AG10803 (cell line): ENCODE results near the gene WDR37.
"Not testable (repeated sequence)": the region's sequence is repeated elsewhere in the genome, so short reads cannot be mapped to it uniquely, and the experiment has no call there.

Experiments used
- DNase-seq: peaks from one replicate; pipeline ENCODE4 v3.0.0; 2010; ENCODE audit warnings: low read depth
- H3K4me3 ChIP-seq: 2 replicates; pipeline ENCODE4 v1.5.1; 2011; ENCODE audit warnings: mild to moderate bottlenecking, low read length, control low read depth
- TF ChIP-seq, protein P1 (sequence below): conservative IDR thresholded peaks from 2 replicates; pipeline ENCODE4 v1.5.1; 2011; ENCODE audit warnings: mild to moderate bottlenecking, low read length, control low read depth, inconsistent platforms

The WDR37 gene

DNA sequence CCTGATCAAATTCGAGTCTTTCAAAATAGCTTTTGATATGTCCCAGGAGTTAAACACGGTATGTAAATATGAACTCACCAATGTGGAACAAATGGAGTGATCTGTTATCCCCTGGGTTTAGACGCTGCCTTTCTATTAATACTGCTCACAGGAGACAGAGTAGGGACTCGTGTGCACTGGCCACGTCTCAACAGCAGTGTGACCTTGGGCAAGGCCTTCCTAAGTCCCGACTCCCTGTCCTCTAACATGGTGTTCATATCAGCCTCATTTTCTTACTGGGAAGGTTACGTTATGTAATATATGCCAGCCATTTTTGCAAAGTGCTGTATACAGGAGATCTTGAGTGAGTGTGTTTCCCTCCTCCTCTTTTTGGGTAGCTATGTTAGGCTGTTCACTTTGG is 1.8 kb downstream of the WDR37 start:
- DNase-seq = no peak
- TF ChIP-seq, protein P1, sequence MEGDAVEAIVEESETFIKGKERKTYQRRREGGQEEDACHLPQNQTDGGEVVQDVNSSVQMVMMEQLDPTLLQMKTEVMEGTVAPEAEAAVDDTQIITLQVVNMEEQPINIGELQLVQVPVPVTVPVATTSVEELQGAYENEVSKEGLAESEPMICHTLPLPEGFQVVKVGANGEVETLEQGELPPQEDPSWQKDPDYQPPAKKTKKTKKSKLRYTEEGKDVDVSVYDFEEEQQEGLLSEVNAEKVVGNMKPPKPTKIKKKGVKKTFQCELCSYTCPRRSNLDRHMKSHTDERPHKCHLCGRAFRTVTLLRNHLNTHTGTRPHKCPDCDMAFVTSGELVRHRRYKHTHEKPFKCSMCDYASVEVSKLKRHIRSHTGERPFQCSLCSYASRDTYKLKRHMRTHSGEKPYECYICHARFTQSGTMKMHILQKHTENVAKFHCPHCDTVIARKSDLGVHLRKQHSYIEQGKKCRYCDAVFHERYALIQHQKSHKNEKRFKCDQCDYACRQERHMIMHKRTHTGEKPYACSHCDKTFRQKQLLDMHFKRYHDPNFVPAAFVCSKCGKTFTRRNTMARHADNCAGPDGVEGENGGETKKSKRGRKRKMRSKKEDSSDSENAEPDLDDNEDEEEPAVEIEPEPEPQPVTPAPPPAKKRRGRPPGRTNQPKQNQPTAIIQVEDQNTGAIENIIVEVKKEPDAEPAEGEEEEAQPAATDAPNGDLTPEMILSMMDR = no peak
- peak overlapping the region; percentile 7; the same call in 1 of the 2 replicates for H3K4me3 ChIP-seq

DNA sequence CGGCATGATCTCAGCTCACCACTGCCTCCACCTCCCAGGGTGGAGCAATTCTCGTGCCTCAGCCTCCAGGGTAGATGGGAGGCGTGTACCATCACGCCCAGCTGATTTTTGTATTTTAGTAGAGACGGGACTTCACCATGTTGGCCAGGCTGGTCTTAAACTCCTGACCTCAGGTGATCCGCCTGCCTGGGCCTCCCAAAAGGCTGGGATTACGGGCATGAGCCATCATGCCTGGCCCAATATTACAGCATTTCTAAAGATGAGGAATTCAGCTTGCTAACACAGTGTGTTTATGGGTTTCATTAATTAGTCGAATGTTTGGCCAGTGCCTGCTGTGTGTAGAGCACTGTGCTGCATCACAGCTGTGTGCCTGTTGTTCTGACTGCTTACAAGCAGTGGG is 3.7 kb downstream of the WDR37 start:
- H3K4me3 ChIP-seq = no peak overlapping the region
- no peak for DNase-seq
- TF ChIP-seq, protein P1 = no peak

DNA sequence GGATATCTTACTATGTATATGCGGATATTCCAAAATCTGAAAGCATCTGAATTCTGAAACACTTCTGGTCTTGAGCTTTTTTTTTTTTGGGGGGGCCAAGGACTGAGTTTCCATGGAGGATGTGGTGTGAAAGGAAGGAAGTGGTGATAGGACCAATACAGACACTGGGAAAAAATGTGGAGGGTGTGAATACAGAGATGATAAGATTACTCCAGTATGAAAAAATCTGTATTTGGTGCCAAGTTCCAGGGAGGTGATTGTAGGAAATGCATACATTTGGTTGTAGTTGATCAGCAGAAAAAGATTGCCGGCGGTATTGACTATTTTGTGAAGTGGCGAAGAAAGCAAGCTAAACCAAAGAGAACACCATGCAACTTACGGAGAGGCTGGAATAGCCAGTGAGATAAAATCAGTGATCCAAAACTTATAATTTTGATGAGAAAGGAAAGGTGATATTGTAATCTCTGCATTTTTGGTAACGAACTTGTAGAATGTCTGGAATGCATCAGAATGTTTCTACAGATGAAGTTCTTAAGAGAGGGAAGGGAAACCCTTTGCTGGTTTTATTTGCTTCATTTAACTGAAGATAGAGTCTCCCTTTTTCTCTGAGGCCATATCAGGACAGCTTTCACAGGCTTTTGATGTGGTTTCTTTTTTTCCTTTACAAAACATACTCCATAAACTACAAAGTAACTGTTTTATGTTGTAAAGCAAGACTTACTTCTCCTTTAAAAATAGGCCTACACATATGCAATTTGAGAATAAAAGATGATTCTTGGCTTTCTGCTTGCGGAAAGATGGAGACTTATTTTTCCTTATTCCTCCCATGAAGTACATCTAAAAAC is 6.0 kb downstream of the WDR37 start:
- DNase-seq = peak; percentile 37
- no peak overlapping the region for H3K4me3 ChIP-seq
- TF ChIP-seq, protein P1 = no peak

DNA sequence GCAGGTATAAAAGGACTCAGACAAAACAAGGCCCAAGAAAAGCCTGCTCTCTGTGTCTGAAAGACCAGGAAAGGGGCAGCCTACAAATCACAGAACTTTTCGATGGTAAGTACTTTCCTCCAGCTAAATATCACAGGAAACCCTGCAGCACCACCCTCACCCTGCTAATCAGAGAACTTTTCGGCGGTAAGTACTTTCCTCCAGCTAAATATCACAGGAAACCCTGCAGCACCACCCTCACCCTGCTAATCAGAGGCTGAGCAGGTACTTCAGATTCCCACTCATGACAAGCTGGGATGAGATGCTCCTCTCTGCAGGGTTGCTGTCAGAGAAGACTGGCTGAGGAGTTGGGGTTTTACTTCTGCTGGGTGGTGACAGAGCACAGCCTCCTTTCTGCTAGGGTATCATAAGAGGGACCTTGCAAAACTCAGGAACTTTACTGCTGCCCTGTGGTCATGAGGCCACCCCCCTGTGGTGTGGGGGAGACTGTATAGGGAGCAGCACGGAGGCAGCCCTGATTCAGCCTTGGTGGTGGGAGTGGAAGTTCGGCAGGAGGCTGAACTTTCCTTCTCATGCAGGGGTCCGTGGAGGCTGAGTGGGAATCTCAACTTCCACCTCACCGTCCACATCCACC is 7.2 kb downstream of the WDR37 start:
- no peak for DNase-seq
- TF ChIP-seq, protein P1 = no peak
- no peak overlapping the region for H3K4me3 ChIP-seq

DNA sequence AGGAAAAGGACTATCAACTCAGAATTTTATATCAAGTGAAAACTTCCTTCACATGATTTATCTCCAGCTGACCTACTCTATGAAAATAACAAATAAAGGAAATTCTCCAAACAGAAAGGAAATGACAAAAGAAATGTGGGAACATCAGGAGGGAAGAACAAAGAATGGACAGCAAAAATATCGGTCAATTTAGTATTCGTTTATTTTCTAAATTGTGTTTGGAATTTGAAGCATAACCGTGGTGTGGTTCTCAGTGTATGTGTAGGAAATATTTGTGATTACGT is 8.7 kb downstream of the WDR37 start:
- DNase-seq = no peak
- H3K4me3 ChIP-seq = no peak overlapping the region
- TF ChIP-seq, protein P1 = no peak

DNA sequence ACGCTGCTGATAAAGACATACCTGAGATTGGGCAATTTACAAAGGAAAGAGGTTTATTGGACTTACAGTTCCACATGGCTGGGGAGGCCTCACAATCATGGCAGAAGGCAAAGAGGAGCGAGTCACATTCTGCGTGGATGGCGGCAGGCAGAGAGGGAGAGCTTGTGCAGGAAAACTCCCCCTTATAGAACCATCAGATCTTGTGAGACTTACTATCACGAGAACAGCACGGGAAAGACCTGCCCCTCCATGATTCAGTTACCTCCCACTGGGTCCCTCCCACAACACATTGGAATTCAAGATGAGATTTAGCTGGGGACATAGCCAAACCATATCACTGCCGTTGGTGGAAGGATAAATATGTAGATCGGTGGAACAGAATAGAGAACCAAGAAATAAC is 10.5 kb downstream of the WDR37 start:
- not testable (repeated sequence) for H3K4me3 ChIP-seq, DNase-seq

DNA sequence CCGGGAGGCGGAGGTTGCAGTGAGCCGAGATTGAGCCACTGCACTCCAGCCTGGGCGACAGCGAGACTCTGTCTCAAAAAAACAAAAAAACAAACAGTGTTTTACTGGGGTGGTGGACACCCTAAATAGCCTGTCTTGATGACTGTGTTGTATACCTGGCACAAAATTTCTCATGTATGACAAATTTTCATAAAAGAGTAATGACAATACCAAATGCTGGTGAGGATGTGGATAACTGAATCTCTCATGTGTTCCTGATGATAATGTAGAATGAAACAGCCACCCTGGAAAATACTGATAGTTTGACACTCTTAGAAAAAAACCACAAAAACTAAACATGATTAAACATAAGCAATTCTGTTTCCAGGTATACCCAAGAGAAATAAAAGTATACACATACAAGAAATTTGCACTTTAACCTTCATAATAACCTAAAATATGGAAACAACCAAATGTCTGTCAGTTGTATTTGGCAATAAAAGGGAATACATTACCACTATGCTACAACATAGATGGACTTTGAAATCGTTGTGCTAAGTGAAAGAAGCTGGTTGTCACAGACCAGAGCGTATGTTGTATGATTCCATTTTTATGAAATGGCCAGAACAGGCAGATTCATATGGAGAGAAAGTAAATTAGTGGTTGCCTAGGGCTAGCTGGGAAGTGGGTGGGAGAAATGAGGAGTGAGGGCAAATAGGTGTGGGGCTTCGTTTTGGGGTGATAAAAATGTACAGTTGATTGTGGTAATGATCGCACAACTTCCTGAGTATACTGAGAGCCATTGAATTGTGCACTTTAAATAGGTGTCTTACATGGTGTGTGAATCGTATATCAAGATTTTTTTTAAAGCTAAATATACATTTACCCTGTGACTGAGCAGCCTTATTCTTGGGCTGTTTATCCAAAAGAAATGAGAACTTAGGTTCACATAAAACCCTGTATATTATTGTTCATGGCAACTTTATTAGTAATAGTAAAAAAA is 12.5 kb downstream of the WDR37 start:
- TF ChIP-seq, protein P1 = no peak
- no peak overlapping the region for H3K4me3 ChIP-seq
- no peak for DNase-seq
